ES-I3 (cell line): ENCODE results near the gene PLAU.
"Not testable (repeated sequence)": the region's sequence is repeated elsewhere in the genome, so short reads cannot be mapped to it uniquely, and the experiment has no call there.

ENCODE experiments used
- H3K36me3 ChIP-seq: 2 replicates; pipeline ENCODE4 v1.6.1; 2013; ENCODE audit warnings: mild to moderate bottlenecking, low read length, control low read depth, moderate library complexity; ENCODE audit not compliant: insufficient read depth
- H3K4me1 ChIP-seq: 2 replicates; pipeline ENCODE4 v1.6.1; 2013; ENCODE audit warnings: mild to moderate bottlenecking, control low read depth, low read length; ENCODE audit not compliant: insufficient read depth
- H3K9ac ChIP-seq: 2 replicates; pipeline ENCODE4 v1.6.1; 2013; ENCODE audit warnings: low read depth, mild to moderate bottlenecking, low read length, moderate library complexity
- H3K9me3 ChIP-seq: 2 replicates; pipeline ENCODE4 v1.6.1; 2013; ENCODE audit warnings: mild to moderate bottlenecking, low read length, moderate library complexity; ENCODE audit not compliant: control insufficient read depth, insufficient read depth

The PLAU gene

GRCh38 chr10:73956476-73957359 is 45.8 kb downstream of the PLAU start:
- Histone ChIP-seq H3K9me3 (no peaks in the 10 kb centered on the region), H3K36me3 (no peaks in the 10 kb centered on the region), H3K4me1 (peaks cover 8% of the 10 kb centered on the region; the same call in 1 of the 2 replicates), H3K9ac (no peak overlapping the region)

- Histone ChIP-seq H3K9ac (no peak overlapping the region), H3K9me3 (no peaks in the 10 kb centered on the region), H3K4me1 (peaks cover 17% of the 10 kb centered on the region), H3K36me3 (no peaks in the 10 kb centered on the region)
Measured at GRCh38 chr10:73959484-73960243, 48.7 kb downstream of the PLAU start.

- H3K9ac ChIP-seq: no peak overlapping the region
- peaks cover 25% of the 10 kb centered on the region for H3K4me1 ChIP-seq
- H3K9me3 ChIP-seq: no peaks in the 10 kb centered on the region
- no peaks in the 10 kb centered on the region for H3K36me3 ChIP-seq
Measured at GRCh38 chr10:73962386-73962785, 51.5 kb downstream of the PLAU start.

- H3K9ac ChIP-seq, H3K9me3 ChIP-seq, H3K36me3 ChIP-seq: not testable (repeated sequence)
- H3K4me1 ChIP-seq: peaks cover 37% of the 10 kb centered on the region
Measured at GRCh38 chr10:73963533-73963932, 52.6 kb downstream of the PLAU start.

- Histone ChIP-seq H3K36me3 (no peaks in the 10 kb centered on the region), H3K4me1 (peaks cover 47% of the 10 kb centered on the region), H3K9me3 (no peaks in the 10 kb centered on the region), H3K9ac (no peak overlapping the region)
Measured at GRCh38 chr10:73964743-73965142, 53.8 kb downstream of the PLAU start.

- not testable (repeated sequence) for H3K9me3 ChIP-seq, H3K36me3 ChIP-seq
- Histone ChIP-seq H3K4me1 (peaks cover 49% of the 10 kb centered on the region), H3K9ac (peak overlapping the region; percentile 61)
Measured at GRCh38 chr10:73965267-73965889, 54.4 kb downstream of the PLAU start.

- Histone ChIP-seq H3K4me1 (peaks cover 49% of the 10 kb centered on the region), H3K36me3 (no peaks in the 10 kb centered on the region), H3K9ac (peak overlapping the region; percentile 61), H3K9me3 (no peaks in the 10 kb centered on the region)
Measured at GRCh38 chr10:73965890-73966768, 55.2 kb downstream of the PLAU start.

- H3K9me3 ChIP-seq: no peaks in the 10 kb centered on the region
- H3K36me3 ChIP-seq: no peaks in the 10 kb centered on the region
- H3K4me1 ChIP-seq: peaks cover 52% of the 10 kb centered on the region
- peak overlapping the region; percentile 24 for H3K9ac ChIP-seq
Measured at GRCh38 chr10:73967022-73967429, 56.1 kb downstream of the PLAU start.
